Brain pericyte (primary cell): ENCODE results near the gene ASS1.
"Not testable (repeated sequence)": the region's sequence is repeated elsewhere in the genome, so short reads cannot be mapped to it uniquely, and the experiment has no call there.

ENCODE experiments used
- DNase-seq: peaks from one replicate; pipeline ENCODE4 v3.0.0-alpha.2; 2012; ENCODE audit warnings: low read depth, low spot score

The ASS1 gene

GRCh38 chr9:130433947-130434262 is 10.9 kb upstream of the ASS1 start:
- no peak for DNase-seq

GRCh38 chr9:130434656-130435055 is 10.1 kb upstream of the ASS1 start:
- DNase-seq: not testable (repeated sequence)

GRCh38 chr9:130437011-130437789 is 7.6 kb upstream of the ASS1 start:
- DNase-seq: no peak

- no peak for DNase-seq
Observed at GRCh38 chr9:130438382-130438981, 6.3 kb upstream of the ASS1 start.

GRCh38 chr9:130441031-130441430 is 3.7 kb upstream of the ASS1 start:
- no peak for DNase-seq

GRCh38 chr9:130442746-130443455 is 1.9 kb upstream of the ASS1 start:
- DNase-seq: no peak

- DNase-seq: no peak
Observed at GRCh38 chr9:130443456-130443801, 1.3 kb upstream of the ASS1 start.

- DNase-seq: no peak
Observed at GRCh38 chr9:130443840-130444492, 795 bp upstream of the ASS1 start.

- DNase-seq: no peak
Observed at GRCh38 chr9:130445268-130445983, 665 bp downstream of the ASS1 start.

- DNase-seq: peak; percentile 79
Observed at GRCh38 chr9:130446101-130446861, 1.5 kb downstream of the ASS1 start.

GRCh38 chr9:130447193-130447816 is 2.5 kb downstream of the ASS1 start:
- DNase-seq: no peak

- DNase-seq: no peak
Observed at GRCh38 chr9:130448035-130448624, 3.4 kb downstream of the ASS1 start.

GRCh38 chr9:130448771-130449603 is 4.2 kb downstream of the ASS1 start:
- DNase-seq: no peak

- no peak for DNase-seq
Observed at GRCh38 chr9:130450344-130451003, 5.7 kb downstream of the ASS1 start.

- no peak for DNase-seq
Observed at GRCh38 chr9:130451004-130451390, 6.2 kb downstream of the ASS1 start.

GRCh38 chr9:130451509-130452388 is 7.0 kb downstream of the ASS1 start:
- peak; percentile 90 for DNase-seq

GRCh38 chr9:130452835-130453234 is 8.1 kb downstream of the ASS1 start:
- no peak for DNase-seq

GRCh38 chr9:130453487-130453886 is 8.7 kb downstream of the ASS1 start:
- DNase-seq: no peak
